Measurements from ENCODE around the gene RMND5B. TPM values are rescaled to one million over a fixed set of nuclear protein-coding genes. Genes with fewer than 3 reads are reported as not detected.

Gene RMND5B
- total and polyA plus RNA-seq, 10 of the 15 experiments (the other 5 are each of a cell fraction or from before 2014, with no cell fraction given) = 1.6 to 50.7 (median 30.9) TPM

GRCh38 chr5:178136990-178137389, 6.2 kb downstream of the RMND5B start:
- FAIRE-seq (no peak), DNase-seq (ENCODE audit: low read depth, low spot score) (no peak), ATAC-seq (no peak)
- Histone ChIP-seq H3K4me3 (no peak overlapping the region), H3K4me2 (ENCODE audit: control insufficient read depth, insufficient read depth) (no peak overlapping the region), H3K27ac (ENCODE audit: control insufficient read depth, insufficient read depth) (no peak overlapping the region), H3K79me2 (ENCODE audit: control insufficient read depth, insufficient read depth, low read length) (peaks cover 4% of the 10 kb centered on the region), H2AFZ (ENCODE audit: control insufficient read depth, low read depth, low read length) (no peak overlapping the region), H4K20me1 (ENCODE audit: control insufficient read depth, insufficient read depth) (no peaks in the 10 kb centered on the region), H3K4me1 (ENCODE audit: control insufficient read depth, insufficient read depth, low read length) (no peaks in the 10 kb centered on the region; the same call in 1 of the 2 replicates), H3K36me3 (ENCODE audit: control insufficient read depth in 2 of 2, insufficient read depth in 2 of 2, low read length in 1 of 2) (peaks cover 0 to 13% of the 10 kb centered on the region in 2 experiments; a peak in 2 of 4 replicates), H3K9me3 (replicated peaks; ENCODE audit: control insufficient read depth, insufficient read depth, low read length) (no peaks in the 10 kb centered on the region), H3K27me3 (replicated peaks in 1 of 2; ENCODE audit: control insufficient read depth in 2 of 2, insufficient read depth in 2 of 2, low read length in 1 of 2) (no peaks in the 10 kb centered on the region), H3K9ac (ENCODE audit: control insufficient read depth, insufficient read depth, low read length) (no peak overlapping the region)
- RAD21 ChIA-PET (ENCODE audit: unreplicated experiment) = interaction anchor here (1.4 kb wide), 1 partner anchor 23 kb away, joined by 4 read pairs; no protein-coding TSS in a partner anchor
- TF ChIP-seq SUPT20H (IDR thresholded peaks at IDR 0.05; ENCODE audit: borderline replicate concordance, control insufficient read depth, low read depth, low read length) (no peak), RB1 (IDR thresholded peaks at IDR 0.05; ENCODE audit: borderline replicate concordance) (no peak), ATF3 (IDR thresholded peaks at IDR 0.05; ENCODE audit: borderline replicate concordance, extremely low read depth, low read depth, low read length) (no peak), ATF2 (IDR thresholded peaks at IDR 0.05; ENCODE audit: low read length) (no peak), MLLT1 (IDR thresholded peaks at IDR 0.05) (no peak), CREB1 (IDR thresholded peaks at IDR 0.05; ENCODE audit: low read depth) (no peak), MYB (IDR thresholded peaks at IDR 0.05; ENCODE audit: borderline replicate concordance, low read depth, low read length) (no peak), NFYB (IDR thresholded peaks at IDR 0.05; ENCODE audit: insufficient read depth, low read depth, low read length) (no peak)
- in situ Hi-C loops (cut with MboI) (no loop called here), intact Hi-C loops (cut with micrococcal nuclease; ENCODE audit: unreplicated experiment) (no loop called here)
- TSS peak; percentile 9 for BruUV-seq (replicated peaks)
- WGBS (ENCODE audit: insufficient coverage, insufficient replicate concordance, low lambda C conversion rate, missing lambda C conversion rate) = 86% methylated on average over 10 of the region's 10 CpGs
- SMC1A ChIA-PET (ENCODE audit: uncharacterized antibody, unreplicated experiment) = no interaction called here
- POLR2A ChIA-PET = no interaction called here
- CTCF ChIA-PET = interaction anchor here (0.8 to 2.3 kb wide), 3 partner anchors 8 to 60 kb away, joined by 3 to 20 read pairs (median 6); no protein-coding TSS in a partner anchor

Data from GM12878 (cell line).